T-helper 2 cell (primary cell): ENCODE measurements around the gene ZNHIT1.
"Not testable (repeated sequence)": the region's sequence is repeated elsewhere in the genome, so short reads cannot be mapped to it uniquely, and the experiment has no call there.

Source experiments
- DNase-seq, 5 experiments: peaks; one replicate each; pipeline versions ENCODE4 v3.0.0 to v3.0.0-alpha.2; 2012 to 2022

ZNHIT1 gene

DNA sequence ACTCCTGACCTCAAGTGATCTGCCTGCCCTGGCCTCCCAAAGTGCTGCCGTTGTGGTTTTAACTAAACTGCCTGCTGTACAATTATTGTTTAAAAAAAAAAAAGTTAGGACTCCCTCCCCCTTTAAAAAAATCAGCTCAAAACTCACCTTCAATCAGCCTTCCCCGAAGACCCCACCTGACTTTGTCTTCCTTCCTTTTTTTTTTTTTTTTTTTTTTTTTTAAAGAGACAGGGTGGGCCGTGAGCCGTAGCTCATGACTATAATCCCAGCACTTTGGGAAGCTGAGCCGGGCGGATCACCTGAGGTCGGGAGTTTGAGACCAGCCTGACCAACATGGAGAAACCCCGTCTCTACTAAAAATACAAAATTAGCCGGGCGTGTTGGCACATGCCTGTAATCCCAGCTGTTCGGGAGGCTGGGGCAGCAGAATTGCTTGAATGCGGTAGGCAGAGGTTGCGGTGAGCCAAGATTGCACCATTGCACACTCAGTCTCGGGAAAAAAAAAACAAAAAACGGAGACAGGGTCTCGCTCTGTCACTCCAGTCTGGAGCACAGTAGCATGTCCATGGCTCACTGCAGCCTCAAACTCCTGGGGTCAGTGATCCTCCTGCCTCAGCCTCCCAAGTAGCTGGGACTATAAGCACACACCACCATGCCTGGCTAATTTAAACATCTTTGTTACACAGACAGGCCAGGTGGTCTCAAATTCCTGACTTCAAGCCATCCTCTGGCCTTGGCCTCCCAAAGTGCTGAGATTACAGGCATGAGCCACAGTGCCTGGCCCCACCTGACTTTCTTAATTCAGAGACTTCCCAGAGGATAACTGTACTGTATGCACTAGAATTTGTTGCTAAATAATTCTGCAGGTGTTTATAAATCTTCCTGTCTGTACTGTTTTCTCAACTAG lies 23.7 kb downstream of the ZNHIT1 start:
- no peak for DNase-seq

DNA sequence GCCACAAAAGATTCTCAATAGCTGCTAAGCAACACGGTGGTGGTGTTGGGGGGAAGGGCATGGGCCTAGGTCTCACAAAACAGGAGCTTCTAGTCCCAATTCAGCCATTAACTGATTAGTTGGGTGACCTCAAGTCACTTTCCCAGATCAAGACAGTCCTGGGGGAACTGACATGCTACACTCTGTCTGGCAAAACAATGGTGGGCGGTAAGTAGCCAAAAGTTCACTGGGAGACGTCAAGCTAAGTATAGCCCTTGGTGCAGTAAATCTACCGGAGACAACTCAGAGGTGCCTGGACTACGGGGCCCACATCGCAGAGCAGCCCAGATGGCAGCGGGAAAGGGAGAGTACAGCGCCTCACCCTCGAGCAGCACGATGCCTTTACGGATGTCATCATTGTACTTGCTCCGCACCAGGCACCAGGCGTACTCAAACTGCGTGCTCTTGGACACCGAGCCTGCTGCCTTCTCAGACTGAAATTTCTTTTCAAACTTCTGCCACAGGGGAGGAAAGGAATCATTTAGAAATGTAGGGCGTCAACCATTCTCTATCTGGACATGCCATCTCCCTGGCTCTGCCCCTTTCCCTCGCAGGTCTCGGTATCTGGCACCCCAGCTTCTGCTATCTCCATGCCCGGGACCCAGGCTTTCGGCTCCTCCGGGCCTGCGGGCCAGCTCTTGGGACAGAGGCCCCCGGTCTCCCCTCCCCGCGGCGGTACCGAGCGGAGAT lies 25.8 kb downstream of the ZNHIT1 start:
- DNase-seq = no peak

DNA sequence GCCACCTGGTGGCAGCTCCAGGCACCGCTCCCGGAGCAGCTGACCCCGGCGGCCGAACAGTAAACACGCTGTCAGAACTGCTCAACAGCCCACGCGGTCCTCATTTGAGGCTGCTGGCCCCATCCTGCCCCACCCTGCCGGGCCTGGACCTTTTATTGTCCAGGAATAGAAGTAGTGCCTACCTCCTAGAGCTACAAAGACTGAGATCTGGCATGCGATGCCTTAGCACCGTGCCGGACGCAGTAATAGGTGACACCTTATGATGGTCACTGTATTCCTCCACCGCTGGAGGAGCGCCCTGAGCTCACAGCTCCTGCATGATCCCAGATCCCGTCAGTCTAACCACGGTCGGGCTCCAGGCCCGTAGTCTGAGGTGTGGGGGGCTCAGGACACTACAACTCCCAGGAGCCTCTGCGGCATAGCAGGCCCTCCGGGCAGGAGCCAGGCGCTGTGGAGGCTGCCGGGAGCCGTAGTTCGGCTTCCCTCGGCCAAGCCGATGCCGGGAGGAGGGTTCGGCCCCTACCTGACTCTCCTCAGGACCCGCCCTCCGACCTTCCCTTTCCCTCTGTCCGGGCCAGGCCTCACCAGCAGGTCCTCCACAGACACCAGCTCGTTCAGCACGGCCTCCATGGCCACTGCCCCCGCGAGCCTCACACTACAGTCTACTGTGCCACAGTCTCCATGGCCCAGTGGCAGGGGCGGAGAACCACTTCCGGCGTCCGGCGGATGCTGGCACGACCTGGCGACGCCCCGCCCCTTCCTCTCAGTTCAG lies 26.6 kb downstream of the ZNHIT1 start, which contains the start of gene FIS1:
TSS of gene FIS1 (minus strand) at position 707 of the 772 bp plus-strand sequence. CDS start at position 630, 77 bp downstream.
- DNase-seq = peak; percentile 87 to 95 (median 89)

DNA sequence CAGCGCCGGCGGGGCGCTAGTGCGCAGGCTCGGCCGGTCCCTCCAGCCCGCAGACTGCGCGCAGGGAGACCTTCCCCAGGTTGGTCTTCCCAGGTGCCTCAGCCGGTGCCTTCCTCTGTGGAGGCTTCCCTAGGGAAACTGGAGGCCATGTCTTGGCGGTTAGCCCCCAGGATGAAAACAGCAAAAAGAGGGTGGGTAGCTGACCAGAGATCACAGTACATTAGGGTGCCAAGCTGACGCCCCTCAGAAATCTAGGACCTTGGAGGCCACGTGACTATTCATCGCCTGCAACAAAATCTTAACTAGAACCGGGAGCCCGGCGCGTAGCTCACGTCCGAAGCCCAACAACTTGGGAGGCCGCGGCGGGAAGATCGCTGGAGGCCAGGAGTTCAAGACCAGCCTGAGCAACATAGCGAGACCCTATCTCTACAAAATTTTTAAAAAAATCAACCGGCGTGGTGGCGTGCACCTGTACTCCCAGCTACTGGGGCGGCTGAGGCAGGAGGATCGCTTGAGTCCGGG lies 27.2 kb downstream of the ZNHIT1 start:
- no peak for DNase-seq

DNA sequence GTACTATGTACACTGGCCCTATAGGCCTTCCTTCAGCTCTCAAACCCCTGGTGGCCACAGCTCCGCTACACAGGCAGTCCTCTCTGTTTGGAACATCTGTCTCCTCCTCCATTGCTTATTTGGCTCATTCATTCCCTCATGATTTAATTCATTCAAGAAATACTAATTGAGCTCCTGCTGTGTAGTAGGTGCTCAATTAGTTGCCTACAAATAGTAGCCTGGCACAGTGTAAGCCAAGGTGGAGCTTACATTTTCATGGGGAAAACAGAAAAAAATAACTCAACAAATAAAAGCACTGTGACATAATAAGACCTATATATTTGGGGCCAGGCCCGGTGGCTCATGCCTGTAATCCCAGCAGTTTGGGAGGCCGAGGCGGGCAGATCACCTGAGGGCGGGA lies 30.3 kb downstream of the ZNHIT1 start:
- no peak for DNase-seq

DNA sequence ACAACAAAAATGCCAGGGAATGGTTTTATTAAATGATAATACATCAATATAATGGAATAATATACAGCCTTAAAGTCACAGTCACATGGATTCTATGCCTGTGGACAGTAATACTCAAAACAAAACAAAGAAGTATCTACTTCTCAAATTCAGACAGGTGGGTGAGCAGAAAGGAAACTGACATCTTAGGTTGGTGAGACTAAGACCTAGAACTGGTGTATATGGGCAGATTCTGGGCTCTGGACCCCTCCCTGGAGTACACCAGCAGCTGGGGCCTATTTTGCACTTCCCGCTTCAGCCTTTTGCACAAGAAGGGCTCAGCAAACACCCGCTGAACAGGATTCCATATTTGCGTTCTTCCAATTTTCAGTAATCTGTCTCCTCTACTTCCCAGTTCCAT lies 32.4 kb downstream of the ZNHIT1 start:
- DNase-seq = no peak

DNA sequence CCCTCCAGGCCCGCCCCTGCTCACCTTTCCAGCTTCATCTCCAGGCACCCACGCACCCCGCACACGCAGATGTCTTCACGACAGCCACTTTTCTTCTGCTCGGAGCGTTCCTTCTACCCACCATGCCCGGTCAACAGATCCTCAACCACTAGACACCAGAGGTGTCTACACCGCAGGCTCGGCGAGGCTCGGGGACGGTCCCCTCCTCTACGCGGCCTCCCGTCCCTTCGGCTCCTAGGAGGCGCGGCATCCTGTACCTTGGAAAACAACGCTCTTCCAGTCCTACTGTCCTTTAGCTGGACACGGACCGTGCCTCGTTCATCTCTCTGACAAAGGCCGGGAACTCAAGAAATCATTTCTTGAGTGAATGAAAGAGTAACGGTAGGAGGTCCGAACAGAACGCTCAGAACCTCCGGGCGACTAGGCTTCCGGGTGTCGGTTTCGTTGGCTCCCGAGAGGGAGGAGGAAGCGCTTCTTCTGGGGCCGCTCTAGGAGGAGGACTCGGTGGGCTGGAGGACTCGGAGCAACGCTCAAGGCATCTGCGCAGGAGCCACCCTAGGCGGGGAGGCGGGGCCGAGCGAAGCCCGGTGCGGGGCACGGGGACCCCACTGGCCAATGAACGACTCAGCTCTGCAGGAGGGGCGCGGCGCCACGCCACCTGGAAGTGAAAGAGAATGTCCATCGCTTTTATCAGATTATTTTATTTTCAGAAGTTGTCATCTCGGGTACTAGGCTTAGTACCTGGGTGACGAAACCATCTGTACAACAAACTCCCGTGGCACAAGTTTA lies 34.1 kb downstream of the ZNHIT1 start:
- peak; percentile 95 to 99 (median 98) for DNase-seq

DNA sequence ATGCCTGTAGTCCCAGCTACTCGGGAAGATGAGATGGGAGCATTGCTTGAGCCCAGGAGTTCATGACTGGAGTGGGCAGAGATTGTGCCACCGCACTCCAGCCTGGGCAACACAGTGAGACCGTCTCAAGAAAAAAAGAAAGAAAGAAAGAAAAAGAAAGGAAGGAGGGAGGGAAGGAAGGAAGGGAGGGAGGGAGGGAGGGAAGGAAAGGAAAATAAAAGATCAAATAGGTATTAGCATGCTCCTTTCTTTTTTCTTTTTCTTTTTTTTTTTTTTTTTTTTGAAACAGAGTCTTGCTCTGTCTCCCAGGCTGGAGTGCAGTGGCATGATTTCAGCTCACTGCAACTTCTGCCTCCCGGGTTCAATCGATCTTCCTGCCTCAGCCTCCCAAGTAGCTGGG lies 35.2 kb downstream of the ZNHIT1 start:
- not testable (repeated sequence) for DNase-seq

DNA sequence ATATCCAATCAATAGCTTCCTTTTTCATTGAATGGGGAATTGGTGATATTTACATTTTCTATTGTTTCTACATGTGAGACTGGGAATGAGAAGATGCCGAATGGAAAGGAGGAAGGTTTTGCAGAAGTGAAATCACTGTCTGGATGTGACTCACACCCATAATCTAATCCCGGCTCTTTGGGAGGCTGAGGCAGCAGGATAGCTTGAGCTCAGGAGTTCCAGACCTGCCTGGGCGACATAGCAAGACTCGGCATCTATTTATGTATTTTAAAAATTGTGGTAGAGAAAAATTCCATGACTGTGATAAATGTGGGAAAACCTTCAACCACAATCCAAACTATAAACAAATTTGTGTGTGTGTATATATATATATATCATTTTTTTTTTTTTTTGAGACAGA lies 37.8 kb downstream of the ZNHIT1 start:
- no peak for DNase-seq

DNA sequence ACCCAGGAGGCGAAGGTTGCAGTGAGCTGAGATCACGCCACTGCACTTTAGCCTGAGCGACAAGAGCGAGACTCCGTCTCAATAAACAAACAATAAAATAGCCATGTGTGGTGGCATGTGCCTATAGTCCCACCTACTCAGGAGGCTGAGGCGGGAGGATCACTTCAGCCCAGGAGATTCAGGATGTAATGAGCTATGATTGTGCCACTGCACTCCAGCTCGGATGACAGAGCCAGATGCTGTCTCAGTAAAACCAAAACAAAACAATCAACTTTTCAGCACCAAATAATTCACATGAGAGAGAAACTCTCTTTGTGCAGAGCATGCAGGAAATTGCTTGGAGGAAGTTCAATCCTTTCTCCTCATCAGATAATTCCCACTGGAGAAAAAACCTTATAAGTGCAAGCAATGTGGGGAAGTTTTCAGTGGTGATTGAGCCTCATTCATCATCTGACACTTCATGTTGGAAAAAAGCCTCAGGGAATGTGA lies 40.3 kb downstream of the ZNHIT1 start:
- no peak for DNase-seq

DNA sequence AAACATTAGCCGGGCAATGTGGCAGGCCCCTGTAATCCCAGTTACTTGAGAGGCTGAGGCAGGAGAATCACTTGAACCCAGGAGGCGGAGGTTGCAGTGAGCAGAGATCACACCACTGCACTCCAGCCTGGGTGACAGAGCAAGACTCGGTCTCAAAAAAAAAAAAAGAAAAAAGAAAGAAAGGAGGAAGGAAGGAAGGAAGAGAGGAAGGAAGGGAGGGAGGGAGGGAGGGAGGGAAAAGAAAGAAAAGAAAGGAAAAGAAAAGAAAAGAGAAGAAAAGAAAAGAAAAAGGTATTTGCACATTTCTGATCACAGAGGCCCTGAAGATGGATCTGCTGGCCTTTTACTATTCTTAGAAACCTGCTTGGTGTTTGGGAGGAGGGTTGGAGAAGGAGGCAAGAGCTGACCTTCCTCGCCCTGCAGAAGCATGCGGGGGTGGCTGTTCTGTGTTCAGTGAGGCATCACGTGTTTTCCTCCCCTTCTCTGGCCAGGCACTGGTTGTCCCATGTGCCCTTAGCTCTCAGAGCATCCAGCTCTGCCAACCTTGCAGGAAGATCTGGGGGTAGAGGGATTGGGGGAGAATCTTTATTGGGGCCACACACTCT lies 46.2 kb downstream of the ZNHIT1 start:
- DNase-seq = not testable (repeated sequence)

DNA sequence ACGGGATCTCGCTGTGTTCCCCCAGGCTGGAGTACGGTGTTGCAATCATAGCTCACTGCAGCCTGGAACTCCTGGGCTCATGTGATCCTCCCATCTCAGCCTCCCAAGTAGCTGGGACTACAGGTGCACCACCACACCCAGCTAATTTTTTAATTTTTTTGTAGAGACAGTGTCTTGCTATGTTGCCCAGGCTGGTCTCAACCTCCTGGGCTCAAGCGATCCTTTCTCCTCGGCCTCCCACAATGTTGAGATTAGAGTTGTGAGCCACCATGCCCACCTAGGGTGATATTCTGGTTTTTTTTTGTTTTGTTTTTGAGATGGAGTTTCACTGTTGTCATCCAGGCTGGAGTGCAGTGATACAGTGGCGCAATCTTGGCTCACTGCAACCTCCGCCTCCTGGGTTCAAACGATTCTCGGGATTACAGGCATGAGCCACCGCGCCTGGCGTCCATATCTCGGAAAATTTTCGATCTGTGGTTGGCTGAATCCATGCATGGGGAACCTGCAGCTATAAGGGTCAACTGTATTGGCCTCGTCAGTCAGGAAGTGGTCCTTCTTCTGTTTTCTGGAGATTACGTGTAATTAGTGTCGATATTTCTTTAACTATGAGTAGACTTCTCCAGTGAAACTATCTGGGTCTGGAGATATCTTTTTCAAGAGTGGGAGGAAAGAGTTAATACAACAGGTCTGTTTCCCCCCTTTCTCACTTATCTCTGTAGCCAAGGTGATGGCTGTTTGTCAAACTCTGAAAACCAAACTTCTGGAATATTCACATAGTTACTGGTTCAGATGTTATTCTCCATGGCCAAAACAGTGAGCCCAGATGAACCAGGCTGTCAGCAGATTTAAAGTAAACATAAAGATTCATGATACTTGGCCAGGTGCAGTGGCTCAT lies 47.9 kb downstream of the ZNHIT1 start:
- no peak for DNase-seq

DNA sequence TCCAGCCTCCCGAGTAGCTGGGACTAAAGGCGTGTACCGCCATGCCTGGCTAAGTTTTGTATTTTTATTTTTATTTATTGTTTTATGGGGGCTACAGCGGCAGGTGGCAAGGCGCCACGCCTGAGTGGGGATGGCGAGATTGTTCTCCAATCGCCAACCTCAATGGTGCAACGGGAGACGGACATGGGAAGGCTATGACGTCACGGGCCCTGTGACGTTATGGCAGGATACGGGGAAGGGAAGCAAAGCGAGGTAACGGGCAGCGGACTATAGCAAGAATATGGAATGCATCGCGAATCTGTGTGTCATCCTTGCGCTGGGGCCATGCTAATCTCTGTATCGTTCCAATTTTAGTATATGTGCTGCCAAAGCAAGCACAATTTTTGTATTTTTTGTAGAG lies 51.7 kb downstream of the ZNHIT1 start:
- no peak for DNase-seq

DNA sequence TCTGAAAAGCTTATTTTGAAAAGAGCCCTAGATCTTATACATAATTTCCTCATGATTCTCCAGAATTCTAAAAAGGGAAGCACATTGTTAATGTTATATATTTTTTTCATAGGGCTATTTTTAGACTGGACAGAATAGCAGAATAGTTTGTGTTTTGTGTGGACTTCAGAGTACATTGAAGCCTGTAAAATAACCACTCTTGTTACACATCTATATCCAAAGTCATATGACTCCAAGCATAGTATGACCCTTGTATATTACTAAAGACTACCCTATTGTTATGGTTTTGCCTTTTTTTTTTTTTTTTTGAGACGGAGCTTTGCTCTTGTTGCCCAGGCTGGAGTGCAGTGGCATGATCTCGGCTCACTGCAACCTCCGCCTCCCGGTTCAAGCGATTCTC lies 53.1 kb downstream of the ZNHIT1 start:
- no peak for DNase-seq

DNA sequence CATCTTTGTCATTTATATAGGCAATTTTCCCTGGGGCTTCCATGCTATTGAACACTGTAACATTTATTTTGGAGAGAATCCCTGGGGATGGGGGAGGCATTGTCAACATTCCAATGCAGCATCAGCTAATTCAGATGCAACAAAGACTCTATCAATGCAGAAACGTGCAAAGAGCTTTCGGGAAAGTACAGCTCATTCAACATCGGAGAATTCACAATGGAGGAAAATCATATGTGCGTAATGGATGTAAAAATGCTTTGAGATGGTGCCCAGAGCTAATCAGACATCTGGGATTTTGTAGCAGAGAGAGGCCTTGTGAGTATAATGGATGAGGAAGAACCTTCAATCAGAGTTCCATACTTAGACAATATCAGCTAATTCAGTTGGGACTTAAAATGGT lies 55.2 kb downstream of the ZNHIT1 start:
- no peak for DNase-seq
